Nasal cavity respiratory epithelium epithelial cell of viscerocranial mucosa (primary cell): ENCODE data around the gene CCL7. TPM values are rescaled to one million over a fixed set of nuclear protein-coding genes. Genes with fewer than 3 reads are reported as not detected.

Experiments used
- total RNA-seq: library from RNA; depleted of rRNA; stranded (reverse); fragments of >200 nt; gene quantifications from 2 replicates; pipeline ENCODE4 v1.2.3, GENCODE V29; 2014

CCL7 gene
- not detected in 2 replicates for total RNA-seq

GRCh38 chr17:34269969-34270368 lies at the start of gene CCL7:
TSS of gene CCL7 (plus strand) at chr17:34270221. CDS start at chr17:34270291, 70 bp downstream.

GRCh38 chr17:34254651-34255380 lies 15.2 kb upstream of the CCL7 start, which contains the start of gene CCL2:
TSS of gene CCL2 (plus strand) at chr17:34255285. CDS start at chr17:34255350, 65 bp downstream.

DNA sequence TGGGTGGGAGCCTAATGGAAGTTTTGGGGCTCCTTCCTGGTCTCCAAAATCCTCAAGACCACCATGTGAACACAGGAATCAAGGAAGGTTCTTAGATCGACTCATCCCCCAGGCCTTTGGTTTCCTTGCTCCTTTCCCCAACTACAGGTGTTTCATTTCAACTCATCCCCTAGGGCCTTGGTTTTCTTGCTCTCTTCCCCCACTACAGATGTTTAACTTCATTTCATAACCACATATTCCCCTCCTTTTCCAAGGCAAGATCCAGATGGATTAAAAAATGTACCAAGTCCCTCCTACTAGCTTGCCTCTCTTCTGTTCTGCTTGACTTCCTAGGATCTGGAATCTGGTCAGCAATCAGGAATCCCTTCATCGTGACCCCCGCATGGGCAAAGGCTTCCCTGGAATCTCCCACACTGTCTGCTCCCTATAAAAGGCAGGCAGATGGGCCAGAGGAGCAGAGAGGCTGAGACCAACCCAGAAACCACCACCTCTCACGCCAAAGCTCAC lies 15.3 kb downstream of the CCL7 start, which contains the start of gene CCL11:
Gene CCL11 (plus strand): TSS at position 457 of the 507 bp plus-strand sequence. CDS start 67 bp downstream, outside the sequence.

DNA sequence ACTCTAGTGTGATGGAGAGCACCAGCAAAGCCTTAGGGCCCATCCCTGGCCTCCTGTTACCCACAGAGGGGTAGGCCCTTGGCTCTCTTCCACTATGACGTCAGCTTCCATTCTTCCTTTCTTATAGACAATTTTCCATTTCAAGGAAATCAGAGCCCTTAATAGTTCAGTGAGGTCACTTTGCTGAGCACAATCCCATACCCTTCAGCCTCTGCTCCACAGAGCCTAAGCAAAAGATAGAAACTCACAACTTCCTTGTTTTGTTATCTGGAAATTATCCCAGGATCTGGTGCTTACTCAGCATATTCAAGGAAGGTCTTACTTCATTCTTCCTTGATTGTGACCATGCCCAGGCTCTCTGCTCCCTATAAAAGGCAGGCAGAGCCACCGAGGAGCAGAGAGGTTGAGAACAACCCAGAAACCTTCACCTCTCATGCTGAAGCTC lies 49.0 kb downstream of the CCL7 start, which contains the start of gene CCL8:
Gene CCL8 (plus strand): TSS at position 397 of the 445 bp plus-strand sequence. CDS start 67 bp downstream, outside the sequence.

Other genes starting within 250 kb of the CCL7 start
- gene CCL2, start 14.9 kb upstream of the CCL7 start, total RNA-seq: not detected in 2 replicates
- not detected in 2 replicates for gene CCL11, start 15.5 kb downstream of the CCL7 start, total RNA-seq
- not detected in 2 replicates for gene CCL8, start 49.2 kb downstream of the CCL7 start, total RNA-seq
- gene CCL13, start 86.3 kb downstream of the CCL7 start, total RNA-seq: not detected in 2 replicates
- gene CCL1, start 93.0 kb downstream of the CCL7 start, total RNA-seq: not detected in 2 replicates